HEK293 (cell line): ENCODE results near the gene GPR33.

ENCODE experiments used
- GLIS2 ChIP-seq: fragments of 450-650 bp; formaldehyde crosslinking; IDR thresholded peaks from 2 replicates; pipeline ENCODE4 v1.5.1; 2016; ENCODE audit warnings: missing biosample characterization, missing genetic modification characterization
- HOXD13 ChIP-seq: sonication (generic); formaldehyde crosslinking; IDR thresholded peaks from 2 replicates; pipeline ENCODE4 v1.8.0; 2022; ENCODE audit warnings: missing genetic modification reagents, borderline replicate concordance
- KLF16 ChIP-seq: fragments of 450-650 bp; formaldehyde crosslinking; IDR thresholded peaks from 2 replicates; pipeline ENCODE4 v1.5.1; 2017; ENCODE audit warnings: missing biosample characterization, missing genetic modification characterization
- OVOL3 ChIP-seq: fragments of 450-650 bp; formaldehyde crosslinking; IDR thresholded peaks from 2 replicates; pipeline ENCODE4 v1.5.1; 2016; ENCODE audit warnings: missing biosample characterization, missing genetic modification characterization
- SP3 ChIP-seq: fragments of 450-650 bp; formaldehyde crosslinking; IDR thresholded peaks from 2 replicates; pipeline ENCODE4 v1.5.1; 2016; ENCODE audit warnings: missing biosample characterization, missing genetic modification characterization
- YY2 ChIP-seq: fragments of 450-650 bp; formaldehyde crosslinking; IDR thresholded peaks from 2 replicates; pipeline ENCODE4 v1.5.1; 2016; ENCODE audit warnings: missing biosample characterization, missing genetic modification characterization
- ZBTB48 ChIP-seq: fragments of 450-650 bp; formaldehyde crosslinking; IDR thresholded peaks from 2 replicates; pipeline ENCODE4 v1.5.1; 2016; ENCODE audit warnings: missing biosample characterization, missing genetic modification characterization
- ZBTB8A ChIP-seq: fragments of 450-650 bp; formaldehyde crosslinking; IDR thresholded peaks from 2 replicates; pipeline ENCODE4 v1.5.1; 2016; ENCODE audit warnings: missing biosample characterization, missing genetic modification characterization
- ZFHX2 ChIP-seq: fragments of 450-650 bp; formaldehyde crosslinking; conservative IDR thresholded peaks from 2 replicates; pipeline ENCODE4 v1.5.1; 2016; ENCODE audit warnings: missing biosample characterization, missing genetic modification characterization
- ZNF155 ChIP-seq: fragments of 450-650 bp; formaldehyde crosslinking; IDR thresholded peaks from 2 replicates; pipeline ENCODE4 v1.5.1; 2016; ENCODE audit warnings: missing biosample characterization, missing genetic modification characterization
- ZNF19 ChIP-seq: fragments of 450-650 bp; formaldehyde crosslinking; IDR thresholded peaks from 2 replicates; pipeline ENCODE4; 2016; ENCODE audit warnings: missing biosample characterization, missing genetic modification characterization, low read depth
- ZNF2 ChIP-seq: fragments of 450-650 bp; formaldehyde crosslinking; IDR thresholded peaks from 2 replicates; pipeline ENCODE4 v1.5.1; 2016; ENCODE audit warnings: missing biosample characterization, missing genetic modification characterization
- ZNF223 ChIP-seq: fragments of 450-650 bp; formaldehyde crosslinking; IDR thresholded peaks from 2 replicates; pipeline ENCODE4 v1.5.1; 2016; ENCODE audit warnings: missing biosample characterization, missing genetic modification characterization
- ZNF239 ChIP-seq: fragments of 450-650 bp; formaldehyde crosslinking; IDR thresholded peaks from 2 replicates; pipeline ENCODE4 v1.5.1; 2016; ENCODE audit warnings: missing biosample characterization, missing genetic modification characterization
- ZNF391 ChIP-seq: fragments of 450-650 bp; formaldehyde crosslinking; IDR thresholded peaks from 2 replicates; pipeline ENCODE4 v1.5.1; 2016; ENCODE audit warnings: low read depth, missing biosample characterization, missing genetic modification characterization, borderline replicate concordance
- ZNF394 ChIP-seq: fragments of 450-650 bp; formaldehyde crosslinking; IDR thresholded peaks from 2 replicates; pipeline ENCODE4 v1.5.1; 2016; ENCODE audit warnings: missing biosample characterization, missing genetic modification characterization, mild to moderate bottlenecking, moderate library complexity, borderline replicate concordance
- ZNF501 ChIP-seq: fragments of 450-650 bp; formaldehyde crosslinking; IDR thresholded peaks from 2 replicates; pipeline ENCODE4 v1.5.1; 2016; ENCODE audit warnings: missing biosample characterization, missing genetic modification characterization
- ZNF610 ChIP-seq: fragments of 450-650 bp; formaldehyde crosslinking; IDR thresholded peaks from 2 replicates; pipeline ENCODE4 v1.5.1; 2016; ENCODE audit warnings: missing biosample characterization, missing genetic modification characterization, borderline replicate concordance
- ZNF768 ChIP-seq: fragments of 450-650 bp; formaldehyde crosslinking; IDR thresholded peaks from 2 replicates; pipeline ENCODE4 v1.5.1; 2018; ENCODE audit warnings: missing biosample characterization, mild to moderate bottlenecking, missing genetic modification characterization
- ZSCAN16 ChIP-seq: fragments of 450-650 bp; formaldehyde crosslinking; IDR thresholded peaks from 2 replicates; pipeline ENCODE4 v1.5.1; 2016; ENCODE audit warnings: missing biosample characterization, missing genetic modification characterization
- TF ChIP-seq, protein P1 (sequence below): fragments of 450-650 bp; formaldehyde crosslinking; IDR thresholded peaks from 2 replicates; pipeline ENCODE4 v1.5.1; 2016; ENCODE audit warnings: missing biosample characterization, missing genetic modification characterization
- TF ChIP-seq, protein P2 (sequence below): sonication (generic); formaldehyde crosslinking; IDR thresholded peaks from 2 replicates; pipeline ENCODE4 v1.8.1; 2022; ENCODE audit warnings: mild to moderate bottlenecking, moderate library complexity, missing genetic modification reagents
- TF ChIP-seq, protein P3 (sequence below): fragments of 450-650 bp; formaldehyde crosslinking; IDR thresholded peaks from 2 replicates; pipeline ENCODE4 v1.5.1; 2017; ENCODE audit warnings: missing biosample characterization, missing genetic modification characterization
- TF ChIP-seq, protein P4 (sequence below): fragments of 450-650 bp; formaldehyde crosslinking; IDR thresholded peaks from 2 replicates; pipeline ENCODE4 v1.5.1; 2016; ENCODE audit warnings: missing biosample characterization, missing genetic modification characterization, low read depth
- TF ChIP-seq, protein P5 (sequence below): fragments of 450-650 bp; formaldehyde crosslinking; IDR thresholded peaks from 2 replicates; pipeline ENCODE4 v1.5.1; 2016; ENCODE audit warnings: missing biosample characterization, missing genetic modification characterization, low read depth
- TF ChIP-seq, protein P6 (sequence below): fragments of 450-650 bp; formaldehyde crosslinking; IDR thresholded peaks from 2 replicates; pipeline ENCODE4 v1.5.1; 2016; ENCODE audit warnings: missing biosample characterization, missing genetic modification characterization
- TF ChIP-seq, protein P7 (sequence below): fragments of 450-650 bp; formaldehyde crosslinking; IDR thresholded peaks from 2 replicates; pipeline ENCODE4 v1.5.1; 2016; ENCODE audit warnings: missing biosample characterization, missing genetic modification characterization

The GPR33 gene

DNA sequence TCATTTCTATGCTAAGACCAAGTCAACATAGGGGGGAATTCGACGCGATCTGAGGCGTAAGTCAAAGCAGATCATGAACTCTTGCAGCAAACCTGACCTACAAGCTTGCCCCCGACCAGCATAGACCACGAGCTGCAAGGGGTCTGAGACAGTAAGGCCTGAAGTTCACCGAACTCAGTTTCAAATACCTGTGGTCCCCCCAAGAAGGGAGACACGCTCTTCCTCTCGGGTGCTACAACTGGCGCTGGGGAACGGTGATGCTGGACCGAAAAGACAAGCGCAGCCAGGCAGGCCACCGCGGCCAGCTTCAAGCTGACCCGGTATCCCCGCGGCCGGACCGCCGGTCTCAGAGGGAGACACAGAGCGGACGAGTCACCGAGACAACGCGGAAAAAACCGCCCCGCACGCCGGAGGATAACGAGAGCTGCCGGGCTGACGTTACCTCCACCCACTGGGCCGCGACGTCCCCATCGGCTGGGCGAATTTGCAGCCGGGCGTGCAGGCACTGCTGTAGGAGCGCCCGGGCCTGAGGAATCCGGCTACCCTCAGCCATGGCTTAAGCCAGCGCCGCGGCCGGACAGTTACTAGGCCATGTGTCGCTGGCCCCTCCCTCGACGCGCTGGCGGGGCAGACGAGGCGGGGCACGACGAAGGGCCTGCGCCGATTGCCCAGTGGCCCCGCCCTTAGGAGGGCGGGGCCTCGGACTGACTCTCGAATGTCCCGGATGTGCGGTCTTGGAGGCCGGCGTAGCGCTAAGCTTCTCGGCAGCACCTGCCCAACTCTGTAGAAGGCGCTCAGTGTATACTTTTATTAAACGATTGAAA lies 30.8 kb downstream of the GPR33 start, which contains the start of gene DTD2 (continued):
- TF ChIP-seq ZBTB8A (tag by site-specific recombination) = peak; percentile 75; the same call in 1 of the 2 replicates
- TF ChIP-seq, protein P1, sequence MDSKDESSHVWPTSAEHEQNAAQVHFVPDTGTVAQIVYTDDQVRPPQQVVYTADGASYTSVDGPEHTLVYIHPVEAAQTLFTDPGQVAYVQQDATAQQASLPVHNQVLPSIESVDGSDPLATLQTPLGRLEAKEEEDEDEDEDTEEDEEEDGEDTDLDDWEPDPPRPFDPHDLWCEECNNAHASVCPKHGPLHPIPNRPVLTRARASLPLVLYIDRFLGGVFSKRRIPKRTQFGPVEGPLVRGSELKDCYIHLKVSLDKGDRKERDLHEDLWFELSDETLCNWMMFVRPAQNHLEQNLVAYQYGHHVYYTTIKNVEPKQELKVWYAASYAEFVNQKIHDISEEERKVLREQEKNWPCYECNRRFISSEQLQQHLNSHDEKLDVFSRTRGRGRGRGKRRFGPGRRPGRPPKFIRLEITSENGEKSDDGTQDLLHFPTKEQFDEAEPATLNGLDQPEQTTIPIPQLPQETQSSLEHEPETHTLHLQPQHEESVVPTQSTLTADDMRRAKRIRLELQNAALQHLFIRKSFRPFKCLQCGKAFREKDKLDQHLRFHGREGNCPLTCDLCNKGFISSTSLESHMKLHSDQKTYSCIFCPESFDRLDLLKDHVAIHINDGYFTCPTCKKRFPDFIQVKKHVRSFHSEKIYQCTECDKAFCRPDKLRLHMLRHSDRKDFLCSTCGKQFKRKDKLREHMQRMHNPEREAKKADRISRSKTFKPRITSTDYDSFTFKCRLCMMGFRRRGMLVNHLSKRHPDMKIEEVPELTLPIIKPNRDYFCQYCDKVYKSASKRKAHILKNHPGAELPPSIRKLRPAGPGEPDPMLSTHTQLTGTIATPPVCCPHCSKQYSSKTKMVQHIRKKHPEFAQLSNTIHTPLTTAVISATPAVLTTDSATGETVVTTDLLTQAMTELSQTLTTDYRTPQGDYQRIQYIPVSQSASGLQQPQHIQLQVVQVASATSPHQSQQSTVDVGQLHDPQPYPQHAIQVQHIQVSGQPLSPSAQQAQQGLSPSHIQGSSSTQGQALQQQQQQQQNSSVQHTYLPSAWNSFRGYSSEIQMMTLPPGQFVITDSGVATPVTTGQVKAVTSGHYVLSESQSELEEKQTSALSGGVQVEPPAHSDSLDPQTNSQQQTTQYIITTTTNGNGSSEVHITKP = peak; percentile 98
- TF ChIP-seq ZFHX2 (tag by site-specific recombination) = no peak
- TF ChIP-seq HOXD13 (CRISPR knock-in tag) = no peak
- TF ChIP-seq ZNF768 (tag by site-specific recombination) = no peak
- TF ChIP-seq YY2 = no peak
- TF ChIP-seq ZNF239 = peak; percentile 75; the same call in 1 of the 2 replicates
- peak; percentile 76 for TF ChIP-seq ZNF2 (tag by site-specific recombination)
- 0 out of 2 replicates have a peak, but pooled peaks have one; percentile 46 for TF ChIP-seq ZBTB48 (tag by site-specific recombination)
- no peak for TF ChIP-seq ZSCAN16 (tag by site-specific recombination)
- peak; percentile 59; the same call in 1 of the 2 replicates for TF ChIP-seq ZNF610 (tag by site-specific recombination)
- no peak for TF ChIP-seq GLIS2 (tag by site-specific recombination)
- TF ChIP-seq ZNF501 (tag by site-specific recombination) = peak; percentile 91
- TF ChIP-seq, protein P2, sequence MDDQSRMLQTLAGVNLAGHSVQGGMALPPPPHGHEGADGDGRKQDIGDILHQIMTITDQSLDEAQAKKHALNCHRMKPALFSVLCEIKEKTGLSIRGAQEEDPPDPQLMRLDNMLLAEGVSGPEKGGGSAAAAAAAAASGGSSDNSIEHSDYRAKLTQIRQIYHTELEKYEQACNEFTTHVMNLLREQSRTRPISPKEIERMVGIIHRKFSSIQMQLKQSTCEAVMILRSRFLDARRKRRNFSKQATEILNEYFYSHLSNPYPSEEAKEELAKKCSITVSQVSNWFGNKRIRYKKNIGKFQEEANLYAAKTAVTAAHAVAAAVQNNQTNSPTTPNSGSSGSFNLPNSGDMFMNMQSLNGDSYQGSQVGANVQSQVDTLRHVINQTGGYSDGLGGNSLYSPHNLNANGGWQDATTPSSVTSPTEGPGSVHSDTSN (CRISPR knock-in tag) = no peak
- peak; percentile 81; the same call in 1 of the 2 replicates for TF ChIP-seq KLF16
- peak; percentile 50; the same call in 1 of the 2 replicates for TF ChIP-seq ZNF394 (tag by site-specific recombination)
- no peak for TF ChIP-seq ZNF391
- TF ChIP-seq OVOL3 (tag by site-specific recombination) = 0 out of 2 replicates have a peak, but pooled peaks have one; percentile 44
- no peak for TF ChIP-seq ZNF19 (tag by site-specific recombination)
- TF ChIP-seq, protein P3, sequence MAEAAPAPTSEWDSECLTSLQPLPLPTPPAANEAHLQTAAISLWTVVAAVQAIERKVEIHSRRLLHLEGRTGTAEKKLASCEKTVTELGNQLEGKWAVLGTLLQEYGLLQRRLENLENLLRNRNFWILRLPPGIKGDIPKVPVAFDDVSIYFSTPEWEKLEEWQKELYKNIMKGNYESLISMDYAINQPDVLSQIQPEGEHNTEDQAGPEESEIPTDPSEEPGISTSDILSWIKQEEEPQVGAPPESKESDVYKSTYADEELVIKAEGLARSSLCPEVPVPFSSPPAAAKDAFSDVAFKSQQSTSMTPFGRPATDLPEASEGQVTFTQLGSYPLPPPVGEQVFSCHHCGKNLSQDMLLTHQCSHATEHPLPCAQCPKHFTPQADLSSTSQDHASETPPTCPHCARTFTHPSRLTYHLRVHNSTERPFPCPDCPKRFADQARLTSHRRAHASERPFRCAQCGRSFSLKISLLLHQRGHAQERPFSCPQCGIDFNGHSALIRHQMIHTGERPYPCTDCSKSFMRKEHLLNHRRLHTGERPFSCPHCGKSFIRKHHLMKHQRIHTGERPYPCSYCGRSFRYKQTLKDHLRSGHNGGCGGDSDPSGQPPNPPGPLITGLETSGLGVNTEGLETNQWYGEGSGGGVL (tag by site-specific recombination) = 0 out of 2 replicates have a peak, but pooled peaks have one; percentile 10
- TF ChIP-seq, protein P4, sequence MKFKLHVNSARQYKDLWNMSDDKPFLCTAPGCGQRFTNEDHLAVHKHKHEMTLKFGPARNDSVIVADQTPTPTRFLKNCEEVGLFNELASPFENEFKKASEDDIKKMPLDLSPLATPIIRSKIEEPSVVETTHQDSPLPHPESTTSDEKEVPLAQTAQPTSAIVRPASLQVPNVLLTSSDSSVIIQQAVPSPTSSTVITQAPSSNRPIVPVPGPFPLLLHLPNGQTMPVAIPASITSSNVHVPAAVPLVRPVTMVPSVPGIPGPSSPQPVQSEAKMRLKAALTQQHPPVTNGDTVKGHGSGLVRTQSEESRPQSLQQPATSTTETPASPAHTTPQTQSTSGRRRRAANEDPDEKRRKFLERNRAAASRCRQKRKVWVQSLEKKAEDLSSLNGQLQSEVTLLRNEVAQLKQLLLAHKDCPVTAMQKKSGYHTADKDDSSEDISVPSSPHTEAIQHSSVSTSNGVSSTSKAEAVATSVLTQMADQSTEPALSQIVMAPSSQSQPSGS = no peak
- TF ChIP-seq, protein P5, sequence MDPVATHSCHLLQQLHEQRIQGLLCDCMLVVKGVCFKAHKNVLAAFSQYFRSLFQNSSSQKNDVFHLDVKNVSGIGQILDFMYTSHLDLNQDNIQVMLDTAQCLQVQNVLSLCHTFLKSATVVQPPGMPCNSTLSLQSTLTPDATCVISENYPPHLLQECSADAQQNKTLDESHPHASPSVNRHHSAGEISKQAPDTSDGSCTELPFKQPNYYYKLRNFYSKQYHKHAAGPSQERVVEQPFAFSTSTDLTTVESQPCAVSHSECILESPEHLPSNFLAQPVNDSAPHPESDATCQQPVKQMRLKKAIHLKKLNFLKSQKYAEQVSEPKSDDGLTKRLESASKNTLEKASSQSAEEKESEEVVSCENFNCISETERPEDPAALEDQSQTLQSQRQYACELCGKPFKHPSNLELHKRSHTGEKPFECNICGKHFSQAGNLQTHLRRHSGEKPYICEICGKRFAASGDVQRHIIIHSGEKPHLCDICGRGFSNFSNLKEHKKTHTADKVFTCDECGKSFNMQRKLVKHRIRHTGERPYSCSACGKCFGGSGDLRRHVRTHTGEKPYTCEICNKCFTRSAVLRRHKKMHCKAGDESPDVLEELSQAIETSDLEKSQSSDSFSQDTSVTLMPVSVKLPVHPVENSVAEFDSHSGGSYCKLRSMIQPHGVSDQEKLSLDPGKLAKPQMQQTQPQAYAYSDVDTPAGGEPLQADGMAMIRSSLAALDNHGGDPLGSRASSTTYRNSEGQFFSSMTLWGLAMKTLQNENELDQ (tag by site-specific recombination) = no peak
- no peak for TF ChIP-seq ZNF223 (tag by site-specific recombination)
- peak; percentile 87 for TF ChIP-seq SP3
- TF ChIP-seq, protein P6, sequence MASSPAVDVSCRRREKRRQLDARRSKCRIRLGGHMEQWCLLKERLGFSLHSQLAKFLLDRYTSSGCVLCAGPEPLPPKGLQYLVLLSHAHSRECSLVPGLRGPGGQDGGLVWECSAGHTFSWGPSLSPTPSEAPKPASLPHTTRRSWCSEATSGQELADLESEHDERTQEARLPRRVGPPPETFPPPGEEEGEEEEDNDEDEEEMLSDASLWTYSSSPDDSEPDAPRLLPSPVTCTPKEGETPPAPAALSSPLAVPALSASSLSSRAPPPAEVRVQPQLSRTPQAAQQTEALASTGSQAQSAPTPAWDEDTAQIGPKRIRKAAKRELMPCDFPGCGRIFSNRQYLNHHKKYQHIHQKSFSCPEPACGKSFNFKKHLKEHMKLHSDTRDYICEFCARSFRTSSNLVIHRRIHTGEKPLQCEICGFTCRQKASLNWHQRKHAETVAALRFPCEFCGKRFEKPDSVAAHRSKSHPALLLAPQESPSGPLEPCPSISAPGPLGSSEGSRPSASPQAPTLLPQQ (tag by site-specific recombination) = peak; percentile 86; the same call in 1 of the 2 replicates
- no peak for TF ChIP-seq ZNF155 (tag by site-specific recombination)
- TF ChIP-seq, protein P7, sequence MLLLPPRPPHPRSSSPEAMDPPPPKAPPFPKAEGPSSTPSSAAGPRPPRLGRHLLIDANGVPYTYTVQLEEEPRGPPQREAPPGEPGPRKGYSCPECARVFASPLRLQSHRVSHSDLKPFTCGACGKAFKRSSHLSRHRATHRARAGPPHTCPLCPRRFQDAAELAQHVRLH (tag by site-specific recombination) = no peak
